ENCODE measurements around the gene LCLAT1. TPM values are rescaled to one million over a fixed set of nuclear protein-coding genes. Genes with fewer than 3 reads are reported as not detected.

The LCLAT1 gene
- polyA plus RNA-seq, 1 experiment = 10.8 TPM

DNA sequence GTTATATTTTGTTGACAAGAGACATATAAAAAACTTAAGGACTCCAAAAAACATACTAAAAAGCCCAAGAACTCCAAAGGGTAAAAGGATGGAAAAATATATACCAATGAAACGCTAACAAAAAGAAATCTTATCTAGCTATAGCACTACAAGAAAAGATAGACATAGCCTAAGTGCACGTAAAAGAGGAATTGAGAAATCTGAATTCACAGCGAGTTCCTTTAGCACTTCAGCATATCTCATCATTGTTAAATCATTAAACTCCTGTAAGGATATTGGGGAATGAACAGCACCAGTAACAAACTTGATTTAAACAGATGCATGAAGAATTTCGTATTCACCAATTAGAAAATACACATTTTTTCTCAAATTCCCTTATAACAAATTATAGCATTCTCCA is 226.1 kb downstream of the LCLAT1 start:
- H3K27me3 ChIP-seq (ENCODE audit: control insufficient read depth, insufficient read depth, low read length) = no peaks in the 10 kb centered on the region
- no peak for DNase-seq (ENCODE audit: low read depth)
- TF ChIP-seq, protein P1, sequence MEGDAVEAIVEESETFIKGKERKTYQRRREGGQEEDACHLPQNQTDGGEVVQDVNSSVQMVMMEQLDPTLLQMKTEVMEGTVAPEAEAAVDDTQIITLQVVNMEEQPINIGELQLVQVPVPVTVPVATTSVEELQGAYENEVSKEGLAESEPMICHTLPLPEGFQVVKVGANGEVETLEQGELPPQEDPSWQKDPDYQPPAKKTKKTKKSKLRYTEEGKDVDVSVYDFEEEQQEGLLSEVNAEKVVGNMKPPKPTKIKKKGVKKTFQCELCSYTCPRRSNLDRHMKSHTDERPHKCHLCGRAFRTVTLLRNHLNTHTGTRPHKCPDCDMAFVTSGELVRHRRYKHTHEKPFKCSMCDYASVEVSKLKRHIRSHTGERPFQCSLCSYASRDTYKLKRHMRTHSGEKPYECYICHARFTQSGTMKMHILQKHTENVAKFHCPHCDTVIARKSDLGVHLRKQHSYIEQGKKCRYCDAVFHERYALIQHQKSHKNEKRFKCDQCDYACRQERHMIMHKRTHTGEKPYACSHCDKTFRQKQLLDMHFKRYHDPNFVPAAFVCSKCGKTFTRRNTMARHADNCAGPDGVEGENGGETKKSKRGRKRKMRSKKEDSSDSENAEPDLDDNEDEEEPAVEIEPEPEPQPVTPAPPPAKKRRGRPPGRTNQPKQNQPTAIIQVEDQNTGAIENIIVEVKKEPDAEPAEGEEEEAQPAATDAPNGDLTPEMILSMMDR (IDR thresholded peaks at IDR 0.05; ENCODE audit: insufficient read depth, low read depth, low read length) = no peak
- H3K36me3 ChIP-seq (ENCODE audit: control insufficient read depth, insufficient read depth, low read length) = no peaks in the 10 kb centered on the region
- POLR2A ChIA-PET = no interaction called here
- CTCF ChIA-PET = no interaction called here
- no peak overlapping the region for H3K4me3 ChIP-seq (ENCODE audit: low read depth, low read length)

DNA sequence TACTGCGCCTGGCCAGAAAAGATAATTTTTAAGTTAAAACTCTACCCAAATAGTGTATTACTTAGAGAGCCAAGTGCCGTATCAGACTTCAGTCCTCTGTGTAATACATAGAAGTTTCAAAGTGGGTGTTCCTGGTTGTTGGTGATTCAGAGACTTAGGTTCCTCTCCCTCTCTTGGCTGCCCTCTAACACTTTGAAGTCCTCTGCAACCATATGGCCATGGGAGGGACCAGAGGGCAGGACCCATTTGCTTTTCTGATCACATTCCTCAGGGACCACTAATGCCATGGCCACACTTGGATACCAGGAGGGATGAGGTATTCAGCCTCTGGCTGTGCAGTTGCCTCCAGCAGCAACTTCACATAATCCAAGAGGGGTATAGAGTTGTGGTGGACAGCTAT is 228.7 kb downstream of the LCLAT1 start:
- no peak overlapping the region for H3K4me3 ChIP-seq (ENCODE audit: low read depth, low read length)
- no peaks in the 10 kb centered on the region for H3K36me3 ChIP-seq (ENCODE audit: control insufficient read depth, insufficient read depth, low read length)
- ChIA-PET POLR2A (interaction anchor here (0.6 kb wide), 1 partner anchor 10 kb away, joined by 4 read pairs; no protein-coding TSS in a partner anchor), CTCF (interaction anchor here (0.6 kb wide), 1 partner anchor 511 kb away, joined by 3 read pairs; no protein-coding TSS in a partner anchor)
- no peaks in the 10 kb centered on the region for H3K27me3 ChIP-seq (ENCODE audit: control insufficient read depth, insufficient read depth, low read length)
- no peak for DNase-seq (ENCODE audit: low read depth)
- TF ChIP-seq, protein P1 (IDR thresholded peaks at IDR 0.05; ENCODE audit: insufficient read depth, low read depth, low read length) = no peak

DNA sequence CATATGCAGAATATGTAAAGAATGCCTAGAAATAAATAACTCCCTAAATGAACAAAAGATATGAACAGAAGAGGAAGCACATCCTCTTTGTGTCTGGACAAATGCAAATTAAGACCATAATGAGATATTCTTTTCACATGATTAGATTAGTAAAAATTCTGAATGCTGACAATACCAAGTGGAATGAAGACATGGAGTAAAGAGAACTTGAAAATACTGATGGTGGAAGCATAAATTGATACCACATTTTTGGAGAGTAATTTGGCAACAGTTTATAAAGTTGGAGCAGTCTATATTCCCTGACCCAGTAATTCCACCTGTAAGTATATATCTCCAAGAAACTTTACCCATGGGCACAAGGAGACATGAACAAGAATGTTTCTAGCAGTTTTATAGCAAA is 230.2 kb downstream of the LCLAT1 start:
- no peak overlapping the region for H3K4me3 ChIP-seq (ENCODE audit: low read depth, low read length)
- TF ChIP-seq, protein P1 (IDR thresholded peaks at IDR 0.05; ENCODE audit: insufficient read depth, low read depth, low read length) = no peak
- H3K36me3 ChIP-seq (ENCODE audit: control insufficient read depth, insufficient read depth, low read length) = no peaks in the 10 kb centered on the region
- no peaks in the 10 kb centered on the region for H3K27me3 ChIP-seq (ENCODE audit: control insufficient read depth, insufficient read depth, low read length)
- ChIA-PET CTCF (no interaction called here), POLR2A (no interaction called here)
- no peak for DNase-seq (ENCODE audit: low read depth)

DNA sequence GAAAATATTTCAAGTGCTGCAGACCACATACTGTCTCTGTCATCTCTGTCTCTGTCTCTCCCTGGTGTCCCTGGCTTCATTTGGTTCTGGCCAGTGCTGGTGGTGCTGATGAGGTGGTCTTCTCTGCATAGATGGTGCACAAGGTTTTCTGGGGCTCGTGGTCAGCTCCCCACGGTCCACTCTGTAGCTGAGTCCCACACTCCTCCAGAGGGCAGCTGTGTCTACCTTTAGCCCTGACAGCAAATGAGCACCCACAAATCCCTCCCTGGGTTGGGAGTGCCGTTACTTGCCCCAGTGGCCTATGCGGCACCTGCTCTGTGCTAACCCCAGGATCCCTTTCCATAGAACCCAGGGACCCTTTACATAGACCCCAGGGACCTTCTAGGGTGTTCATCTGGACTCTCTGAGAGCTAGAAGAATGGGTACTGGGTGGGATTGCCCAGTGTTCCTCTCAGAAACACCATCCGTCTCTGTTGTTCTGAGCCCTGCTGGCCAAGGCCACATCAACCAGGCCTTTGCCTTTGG is 230.9 kb downstream of the LCLAT1 start:
- no peaks in the 10 kb centered on the region for H3K36me3 ChIP-seq (ENCODE audit: control insufficient read depth, insufficient read depth, low read length)
- no peaks in the 10 kb centered on the region for H3K27me3 ChIP-seq (ENCODE audit: control insufficient read depth, insufficient read depth, low read length)
- TF ChIP-seq, protein P1 (IDR thresholded peaks at IDR 0.05; ENCODE audit: insufficient read depth, low read depth, low read length) = no peak
- POLR2A ChIA-PET = no interaction called here
- CTCF ChIA-PET = interaction anchor here (0.8 kb wide), 1 partner anchor 57 kb away, joined by 3 read pairs; no protein-coding TSS in a partner anchor
- DNase-seq (ENCODE audit: low read depth) = no peak
- no peak overlapping the region for H3K4me3 ChIP-seq (ENCODE audit: low read depth, low read length)

DNA sequence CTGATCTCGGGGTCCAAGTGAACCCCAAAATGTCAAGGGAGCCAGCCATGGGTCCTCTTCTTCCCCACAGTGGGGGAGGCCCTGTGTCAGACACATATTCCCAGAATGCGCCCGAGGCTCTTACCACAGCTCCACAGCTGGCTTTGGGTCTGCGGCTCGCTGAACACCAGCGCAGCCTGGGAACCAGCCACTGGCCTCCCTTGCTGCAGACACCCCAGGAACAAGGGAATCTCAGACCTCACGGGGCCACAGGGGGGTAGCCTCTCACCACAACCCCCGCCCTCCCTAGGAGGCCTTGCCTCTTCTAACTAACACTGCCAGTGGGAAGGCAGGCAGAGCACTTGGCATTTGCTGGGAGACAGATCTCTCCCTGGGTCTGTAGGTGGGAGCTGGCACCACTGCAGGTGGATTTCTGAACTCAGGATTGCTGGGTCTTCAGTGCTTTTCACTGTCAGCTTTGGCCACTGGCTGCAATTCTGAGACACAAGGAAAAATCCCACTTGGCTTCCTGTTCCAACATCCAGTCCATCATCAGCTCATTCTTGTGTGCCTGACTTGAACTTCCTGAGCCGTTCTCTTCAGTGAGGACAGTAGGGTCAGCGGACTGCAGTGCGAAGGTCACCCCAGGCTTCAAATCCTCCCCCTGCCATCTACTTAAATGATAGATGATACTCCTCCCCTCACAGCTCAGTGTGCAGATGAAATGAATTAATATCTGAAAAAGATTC is 231.5 kb downstream of the LCLAT1 start:
- Histone ChIP-seq H3K4me3 (ENCODE audit: low read depth, low read length) (no peak overlapping the region), H3K36me3 (ENCODE audit: control insufficient read depth, insufficient read depth, low read length) (no peaks in the 10 kb centered on the region), H3K27me3 (ENCODE audit: control insufficient read depth, insufficient read depth, low read length) (no peaks in the 10 kb centered on the region)
- ChIA-PET CTCF (interaction anchor here (0.8 kb wide), 1 partner anchor 58 kb away, joined by 3 read pairs; no protein-coding TSS in a partner anchor), POLR2A (no interaction called here)
- DNase-seq (ENCODE audit: low read depth) = no peak
- TF ChIP-seq, protein P1 (IDR thresholded peaks at IDR 0.05; ENCODE audit: insufficient read depth, low read depth, low read length) = no peak
